A549 (cell line): ENCODE results near the gene TFB2M. TPM values are rescaled to one million over a fixed set of nuclear protein-coding genes. Genes with fewer than 3 reads are reported as not detected.

Source experiments
- ATAC-seq, 2 experiments: fragments of 200-7000 bp in 1 of 2; fragments of >200 bp in 1 of 2; cut with Nextera tagmentation in 1 of 2; cut with Tn5 transposase in 1 of 2; 3 replicates each; pipeline versions ENCODE4 v1.8.0 to v1.9.1; 2018 to 2020; ENCODE audit warnings: mild to moderate bottlenecking in 1 of 2, moderate library complexity in 1 of 2
- CTCF ChIA-PET: fragments of 300-600 bp; sonication (Branson Sonifier 250); formaldehyde crosslinking; extraction: SDS; loops from one replicate; lab custom pipeline; 2021; ENCODE audit warnings: antibody characterized with exemption, inconsistent platforms; lab: Yijun Ruan, JAX
- POLR2A ChIA-PET: fragments of 350-600 bp; formaldehyde crosslinking; extraction: SDS; loops from one replicate; lab custom pipeline; 2021; ENCODE audit warnings: antibody characterized with exemption, inconsistent platforms; lab: Yijun Ruan, JAX
- DNase-seq, 2 experiments: peaks; one replicate each; pipeline versions ENCODE4 v3.0.0 to v3.0.0-alpha.2; 2011 to 2016; ENCODE audit warnings: low read depth in 1 of 2, low spot score in 1 of 2
- FAIRE-seq: peaks from 2 replicates; lab custom pipeline; 2011; peaks lifted over from hg19 to GRCh38; lab: Jason Lieb, UNC
- H3K27ac ChIP-seq, 2 experiments: fragments of >200 bp; sonication (Bioruptor Twin); formaldehyde crosslinking; 3 replicates each; pipeline ENCODE4 v1.5.1; 2016 to 2017
- H3K4me1 ChIP-seq: fragments of >200 bp; sonication (Bioruptor Twin); formaldehyde crosslinking; 3 replicates; pipeline ENCODE4 v1.6.1; 2016
- H3K4me2 ChIP-seq: fragments of >200 bp; sonication (Bioruptor Twin); formaldehyde crosslinking; 3 replicates; pipeline ENCODE4 v1.6.1; 2016
- H3K4me3 ChIP-seq: fragments of >200 bp; sonication (Bioruptor Twin); formaldehyde crosslinking; 3 replicates; pipeline ENCODE4 v1.5.1; 2016
- H3K9me3 ChIP-seq: fragments of >200 bp; sonication (Bioruptor Twin); formaldehyde crosslinking; 3 replicates; pipeline ENCODE4 v1.6.1; 2016
- BHLHE40 ChIP-seq: IDR thresholded peaks from 2 replicates; pipeline ENCODE4 v1.6.1; 2012; ENCODE audit warnings: low read depth, low read length, inconsistent platforms
- CEBPB ChIP-seq, 2 experiments: fragments of >200 bp in 1 of 2; sonication (Bioruptor Twin) in 1 of 2; formaldehyde crosslinking in 1 of 2; IDR thresholded peaks; 2 replicates each; pipeline ENCODE4 v1.6.1; 2012 to 2016
- E2F6 ChIP-seq: IDR thresholded peaks from 2 replicates; pipeline ENCODE4 v1.6.1; 2012; ENCODE audit warnings: low read depth, borderline replicate concordance
- EHF ChIP-seq: fragments of 250-450 bp; sonication (Bioruptor Pico); IDR thresholded peaks from 2 replicates; pipeline ENCODE4 v1.5.0; 2020; ENCODE audit warnings: mild to moderate bottlenecking
- EP300 ChIP-seq, 2 experiments: fragments of >200 bp; sonication (Bioruptor Twin); formaldehyde crosslinking; IDR thresholded peaks; 2 replicates in 1 of 2; 3 replicates in 1 of 2; pipeline ENCODE4 v1.6.1; 2016 to 2017
- ESRRA ChIP-seq: fragments of 150-350 bp; IDR thresholded peaks from 2 replicates; pipeline ENCODE4 v1.6.1; 2014; ENCODE audit warnings: mild to moderate bottlenecking, low read length, borderline replicate concordance
- FOSL2 ChIP-seq, 2 experiments: fragments of 450-650 bp in 1 of 2; fragments of >200 bp in 1 of 2; sonication (Bioruptor Twin) in 1 of 2; formaldehyde crosslinking; IDR thresholded peaks; 2 replicates each; pipeline versions ENCODE4 v1.5.0 to v1.6.1; 2016 to 2020; ENCODE audit warnings: mild to moderate bottlenecking in 1 of 2, moderate library complexity in 1 of 2
- FOXS1 ChIP-seq: fragments of 250-450 bp; sonication (Bioruptor Pico); IDR thresholded peaks from 2 replicates; pipeline ENCODE4 v1.5.0; 2020; ENCODE audit warnings: mild to moderate bottlenecking, moderate library complexity
- HOXB13 ChIP-seq: fragments of 250-450 bp; sonication (Bioruptor Pico); IDR thresholded peaks from 2 replicates; pipeline ENCODE4 v1.5.0; 2020; ENCODE audit warnings: low read depth, mild to moderate bottlenecking, moderate library complexity
- JUN ChIP-seq, 2 experiments: fragments of >200 bp; sonication (Bioruptor Twin); formaldehyde crosslinking; IDR thresholded peaks; 2 replicates in 1 of 2; 3 replicates in 1 of 2; pipeline ENCODE4 v1.6.1; 2016 to 2017
- JUNB ChIP-seq: fragments of >200 bp; sonication (Bioruptor Twin); formaldehyde crosslinking; IDR thresholded peaks from 2 replicates; pipeline ENCODE4 v1.6.1; 2016
- KDM1A ChIP-seq: fragments of 200-600 bp; sonication (generic); IDR thresholded peaks from 2 replicates; pipeline ENCODE4 v1.6.1; 2016; ENCODE audit warnings: low read depth, mild to moderate bottlenecking
- MAFK ChIP-seq: fragments of 450-650 bp; IDR thresholded peaks from 2 replicates; pipeline ENCODE4 v1.6.1; 2014; ENCODE audit not compliant: partially characterized antibody
- MYC ChIP-seq: IDR thresholded peaks from 2 replicates; pipeline ENCODE4 v1.6.1; 2012; ENCODE audit warnings: mild to moderate bottlenecking, inconsistent platforms, low read length, improper control_type of control experiment, borderline replicate concordance
- NFE2L2 ChIP-seq: fragments of 150-350 bp; conservative IDR thresholded peaks from 2 replicates; pipeline ENCODE4 v1.6.1; 2014; ENCODE audit warnings: low read length
- NR3C1 ChIP-seq: fragments of >200 bp; sonication (Bioruptor Twin); formaldehyde crosslinking; IDR thresholded peaks from 3 replicates; pipeline ENCODE4 v1.6.1; 2017
- PHF8 ChIP-seq: fragments of 200-600 bp; sonication (generic); IDR thresholded peaks from 2 replicates; pipeline ENCODE4 v1.6.1; 2016; ENCODE audit warnings: low read depth, mild to moderate bottlenecking, antibody characterized with exemption, moderate library complexity, borderline replicate concordance
- POLR2A ChIP-seq: IDR thresholded peaks from 2 replicates; pipeline ENCODE4 v1.6.1; 2012; ENCODE audit warnings: mild to moderate bottlenecking, low read length
- POLR2AphosphoS2 ChIP-seq: conservative IDR thresholded peaks from 2 replicates; pipeline ENCODE4 v1.6.1; 2012; ENCODE audit warnings: low read length, improper control_type of control experiment, inconsistent platforms
- RARB ChIP-seq: fragments of 250-450 bp; sonication (Bioruptor Pico); IDR thresholded peaks from 2 replicates; pipeline ENCODE4 v1.8.0; 2021; ENCODE audit warnings: mild to moderate bottlenecking, moderate library complexity
- RCOR1 ChIP-seq: fragments of 150-350 bp; IDR thresholded peaks from 2 replicates; pipeline ENCODE4 v1.6.1; 2014; ENCODE audit warnings: antibody characterized with exemption, low read length, low read depth
- RNF2 ChIP-seq: fragments of 200-600 bp; sonication (generic); IDR thresholded peaks from 2 replicates; pipeline ENCODE4 v1.6.1; 2016; ENCODE audit warnings: low read depth, mild to moderate bottlenecking, antibody characterized with exemption, moderate library complexity, borderline replicate concordance
- TFCP2L1 ChIP-seq: fragments of 250-450 bp; sonication (Bioruptor Pico); IDR thresholded peaks from 2 replicates; pipeline ENCODE4 v1.5.0; 2021; ENCODE audit warnings: mild to moderate bottlenecking
- ZC3H11A ChIP-seq: fragments of 450-650 bp; IDR thresholded peaks from 2 replicates; pipeline ENCODE4 v1.6.1; 2014; ENCODE audit warnings: antibody characterized with exemption, mild to moderate bottlenecking
- ZFP36 ChIP-seq: fragments of 450-650 bp; IDR thresholded peaks from 2 replicates; pipeline ENCODE4 v1.6.1; 2014; ENCODE audit warnings: borderline replicate concordance; ENCODE audit not compliant: partially characterized antibody
- ZNF302 ChIP-seq: fragments of 250-450 bp; sonication (Bioruptor Pico); IDR thresholded peaks from 2 replicates; pipeline ENCODE4 v1.9.0; 2021; ENCODE audit warnings: inconsistent platforms, mild to moderate bottlenecking, moderate library complexity
- ZSCAN20 ChIP-seq: fragments of 250-450 bp; sonication (Bioruptor Pico); IDR thresholded peaks from 2 replicates; pipeline ENCODE4 v1.8.0; 2022; ENCODE audit warnings: mild to moderate bottlenecking, moderate library complexity
- WGBS: methylation state at CpG from one replicate; pipeline ENCODE4 v1.1.6; 2017; ENCODE audit errors: missing lambda C conversion rate; 5-methylcytosine and 5-hydroxymethylcytosine counted together
- polyA plus RNA-seq, 4 experiments: library from polyadenylated mRNA; depleted of rRNA in 3 of 4; stranded (reverse); fragments of >200 nt; fragmentation: RNase III in 1 of 4; extraction: RNeasy Plus Mini Kit Qiagen cat#74134 plus additional on column Dnase treatment in 1 of 4; gene quantifications; 2 replicates in 3 of 4; 3 replicates in 1 of 4; pipeline ENCODE4 v1.2.3, GENCODE V29; 2011 to 2017
- TF ChIP-seq, protein P1 (sequence below): fragments of >200 bp; sonication (Bioruptor Twin); formaldehyde crosslinking; IDR thresholded peaks from 3 replicates; pipeline ENCODE4 v1.6.1; 2016
- TF ChIP-seq, protein P2 (sequence below): fragments of >200 bp; sonication (Bioruptor Twin); formaldehyde crosslinking; IDR thresholded peaks from 2 replicates; pipeline ENCODE4 v1.6.1; 2016

Gene TFB2M
- polyA plus RNA-seq, 2 of the 4 experiments (the other 2 are of a cell fraction): 27.7 to 59.9 TPM

DNA sequence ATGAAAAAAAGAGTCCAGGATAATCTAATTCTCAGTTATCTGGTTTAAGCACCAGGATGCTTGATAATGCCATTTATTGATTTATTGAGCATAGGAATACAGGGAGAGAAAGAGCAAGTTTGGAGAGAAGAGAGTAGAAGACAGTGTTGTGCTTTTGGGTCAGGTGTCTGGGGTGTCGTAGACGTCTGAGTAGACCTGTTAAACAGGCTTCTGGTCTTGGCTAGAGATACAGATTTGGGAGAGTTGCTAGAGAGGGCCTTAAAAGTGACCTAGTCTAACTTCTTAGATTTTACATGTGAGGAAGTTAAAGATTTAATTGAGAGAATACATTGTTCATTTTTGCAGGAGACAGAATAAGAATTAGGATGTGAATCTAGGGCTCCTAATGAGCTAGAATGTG, 34.5 kb upstream of the TFB2M start:
- 86% methylated on average over 2 of the region's 2 CpGs for WGBS
- Histone ChIP-seq H3K4me2 (no peak overlapping the region), H3K4me1 (0 out of 3 replicates have a peak, but pooled peaks cover 8% of the 10 kb centered on the region), H3K4me3 (no peak overlapping the region), H3K9me3 (peaks cover 5% of the 10 kb centered on the region; the same call in 1 of the 3 replicates), H3K27ac (no peak overlapping the region)
- ATAC-seq (no peak), FAIRE-seq (no peak), DNase-seq (no peak)
- CTCF ChIA-PET: no interaction called here
- TF ChIP-seq ZC3H11A (no peak), EP300 (IDR thresholded peaks at IDR 0.05) (no peak), CEBPB (IDR thresholded peaks at IDR 0.05) (no peak)
- POLR2A ChIA-PET: no interaction called here

GRCh38 chr1:246599315-246599714, 33.3 kb upstream of the TFB2M start:
- no peak for DNase-seq
- no peak for FAIRE-seq
- no peak for ATAC-seq
- H3K9me3 ChIP-seq: peaks cover 5% of the 10 kb centered on the region; the same call in 1 of the 3 replicates
- 0 out of 3 replicates have a peak, but pooled peaks cover 8% of the 10 kb centered on the region for H3K4me1 ChIP-seq
- CTCF ChIA-PET: no interaction called here
- 86% methylated on average over 4 of the region's 4 CpGs for WGBS
- H3K4me2 ChIP-seq: no peak overlapping the region
- no peak for TF ChIP-seq KDM1A
- TF ChIP-seq EP300 (IDR thresholded peaks at IDR 0.05): no peak
- no peak for TF ChIP-seq TFCP2L1 (CRISPR knock-in tag)
- TF ChIP-seq RNF2: no peak
- TF ChIP-seq NR3C1: no peak
- no peak for TF ChIP-seq ZFP36
- TF ChIP-seq NFE2L2: no peak
- TF ChIP-seq ZNF302 (CRISPR knock-in tag): no peak
- no peak for TF ChIP-seq RARB
- TF ChIP-seq JUN (IDR thresholded peaks at IDR 0.05): no peak
- TF ChIP-seq ZSCAN20 (CRISPR knock-in tag): no peak
- TF ChIP-seq HOXB13 (CRISPR knock-in tag): no peak
- TF ChIP-seq POLR2AphosphoS2: no peak
- TF ChIP-seq EHF (CRISPR knock-in tag): no peak
- TF ChIP-seq JUNB: no peak
- TF ChIP-seq PHF8: no peak
- TF ChIP-seq POLR2A: no peak
- TF ChIP-seq BHLHE40: no peak
- TF ChIP-seq, protein P1, sequence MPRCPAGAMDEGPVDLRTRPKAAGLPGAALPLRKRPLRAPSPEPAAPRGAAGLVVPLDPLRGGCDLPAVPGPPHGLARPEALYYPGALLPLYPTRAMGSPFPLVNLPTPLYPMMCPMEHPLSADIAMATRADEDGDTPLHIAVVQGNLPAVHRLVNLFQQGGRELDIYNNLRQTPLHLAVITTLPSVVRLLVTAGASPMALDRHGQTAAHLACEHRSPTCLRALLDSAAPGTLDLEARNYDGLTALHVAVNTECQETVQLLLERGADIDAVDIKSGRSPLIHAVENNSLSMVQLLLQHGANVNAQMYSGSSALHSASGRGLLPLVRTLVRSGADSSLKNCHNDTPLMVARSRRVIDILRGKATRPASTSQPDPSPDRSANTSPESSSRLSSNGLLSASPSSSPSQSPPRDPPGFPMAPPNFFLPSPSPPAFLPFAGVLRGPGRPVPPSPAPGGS: no peak
- POLR2A ChIA-PET: interaction anchor here (0.7 kb wide), 1 partner anchor 281 kb away, joined by 4 read pairs; no protein-coding TSS in a partner anchor
- no peak overlapping the region for H3K4me3 ChIP-seq
- H3K27ac ChIP-seq: no peak overlapping the region

DNA sequence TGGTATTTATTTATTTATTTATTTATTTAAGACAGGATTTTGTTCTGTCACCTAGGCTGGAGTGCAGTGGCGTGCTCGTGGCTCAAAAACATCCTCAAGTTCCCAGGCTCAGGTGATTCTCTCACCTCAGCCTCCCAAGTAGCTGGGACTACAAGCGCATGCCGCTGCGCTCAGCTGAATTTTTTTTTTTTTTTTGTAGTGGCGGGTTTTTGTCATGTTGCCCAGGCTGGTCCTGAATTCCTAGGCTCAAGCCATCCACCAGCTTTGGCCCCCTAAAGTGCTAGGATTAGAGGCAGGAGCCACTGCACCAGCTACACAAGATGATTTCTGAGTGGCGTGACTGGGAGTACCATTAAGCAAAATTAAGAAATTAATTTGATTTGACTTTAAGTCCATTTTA, 31.9 kb upstream of the TFB2M start:
- DNase-seq: no peak
- H3K4me3 ChIP-seq: no peak overlapping the region
- H3K27ac ChIP-seq: no peak overlapping the region
- WGBS: 95% methylated on average over 7 of the region's 7 CpGs
- H3K4me2 ChIP-seq: no peak overlapping the region
- FAIRE-seq: no peak
- ATAC-seq: no peak
- 0 out of 3 replicates have a peak, but pooled peaks cover 8% of the 10 kb centered on the region for H3K4me1 ChIP-seq
- TF ChIP-seq ESRRA: no peak
- TF ChIP-seq JUN (IDR thresholded peaks at IDR 0.05): no peak
- TF ChIP-seq FOSL2 (IDR thresholded peaks at IDR 0.05): no peak
- TF ChIP-seq FOSL2 (CRISPR knock-in tag; IDR thresholded peaks at IDR 0.05): no peak
- no peak for TF ChIP-seq MYC
- no peak for TF ChIP-seq MAFK
- no peak for TF ChIP-seq POLR2A
- TF ChIP-seq RCOR1: no peak
- no peak for TF ChIP-seq E2F6
- no peak for TF ChIP-seq ZNF302 (CRISPR knock-in tag)
- TF ChIP-seq EP300 (IDR thresholded peaks at IDR 0.05): no peak
- TF ChIP-seq NFE2L2: no peak
- TF ChIP-seq FOXS1 (CRISPR knock-in tag): no peak
- TF ChIP-seq, protein P2, sequence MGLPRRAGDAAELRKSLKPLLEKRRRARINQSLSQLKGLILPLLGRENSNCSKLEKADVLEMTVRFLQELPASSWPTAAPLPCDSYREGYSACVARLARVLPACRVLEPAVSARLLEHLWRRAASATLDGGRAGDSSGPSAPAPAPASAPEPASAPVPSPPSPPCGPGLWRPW: no peak
- ChIA-PET CTCF (no interaction called here), POLR2A (no interaction called here)
- H3K9me3 ChIP-seq: no peaks in the 10 kb centered on the region
